HL-60 (cell line): ENCODE results near the gene QSOX2.

Experiments used
- GABPA ChIP-seq: IDR thresholded peaks from 2 replicates; pipeline ENCODE4 v1.6.1; 2012; ENCODE audit warnings: low read depth
- SPI1 ChIP-seq: IDR thresholded peaks from 2 replicates; pipeline ENCODE4 v1.6.1; 2012; ENCODE audit warnings: low read depth, mild to moderate bottlenecking, borderline replicate concordance
- TF ChIP-seq, protein P1 (sequence below): IDR thresholded peaks from one replicate; pipeline ENCODE4 v1.5.1; 2011; ENCODE audit warnings: low read length, control low read depth, inconsistent platforms; ENCODE audit not compliant: insufficient read depth

DNA sequence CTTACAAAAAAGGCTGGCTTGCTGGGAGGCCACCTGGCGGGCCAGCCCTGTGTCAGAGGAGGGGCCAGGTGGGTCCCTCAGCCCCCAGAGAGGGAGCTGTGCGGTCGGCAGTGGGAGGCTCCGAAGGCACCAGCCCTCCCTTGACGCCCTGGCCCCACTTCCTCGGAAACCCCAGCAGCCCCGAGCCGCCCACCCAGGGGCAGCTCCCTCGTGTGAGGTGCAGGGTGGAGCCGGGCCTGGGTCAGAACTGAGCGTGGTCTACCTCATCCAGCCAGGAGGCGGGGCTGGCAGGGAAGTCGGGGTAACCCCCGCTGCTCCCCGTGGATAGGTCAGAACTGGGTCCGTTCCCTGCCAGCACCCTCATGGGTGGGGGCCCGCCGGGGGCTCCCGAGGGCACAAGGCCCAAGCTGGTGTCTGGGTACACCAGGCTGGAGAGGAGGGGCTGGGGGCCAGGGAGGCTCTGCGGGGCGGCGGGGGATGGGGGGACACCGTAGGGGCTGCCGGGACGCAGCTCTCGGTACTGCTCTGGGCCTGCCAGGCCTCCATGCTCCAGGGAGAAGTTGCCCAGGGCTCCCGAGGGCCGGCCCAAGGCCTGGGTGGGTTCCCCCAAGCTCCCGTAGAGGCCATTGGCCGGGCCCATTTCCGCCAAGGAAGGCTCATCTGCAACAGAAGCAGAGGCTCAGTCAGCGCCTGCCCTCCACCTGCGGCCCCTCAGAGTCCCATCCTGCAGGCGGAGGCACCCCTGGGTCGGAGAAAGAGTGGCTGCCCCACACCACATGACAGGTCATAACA is 48.3 kb downstream of the QSOX2 start:
- TF ChIP-seq, protein P1, sequence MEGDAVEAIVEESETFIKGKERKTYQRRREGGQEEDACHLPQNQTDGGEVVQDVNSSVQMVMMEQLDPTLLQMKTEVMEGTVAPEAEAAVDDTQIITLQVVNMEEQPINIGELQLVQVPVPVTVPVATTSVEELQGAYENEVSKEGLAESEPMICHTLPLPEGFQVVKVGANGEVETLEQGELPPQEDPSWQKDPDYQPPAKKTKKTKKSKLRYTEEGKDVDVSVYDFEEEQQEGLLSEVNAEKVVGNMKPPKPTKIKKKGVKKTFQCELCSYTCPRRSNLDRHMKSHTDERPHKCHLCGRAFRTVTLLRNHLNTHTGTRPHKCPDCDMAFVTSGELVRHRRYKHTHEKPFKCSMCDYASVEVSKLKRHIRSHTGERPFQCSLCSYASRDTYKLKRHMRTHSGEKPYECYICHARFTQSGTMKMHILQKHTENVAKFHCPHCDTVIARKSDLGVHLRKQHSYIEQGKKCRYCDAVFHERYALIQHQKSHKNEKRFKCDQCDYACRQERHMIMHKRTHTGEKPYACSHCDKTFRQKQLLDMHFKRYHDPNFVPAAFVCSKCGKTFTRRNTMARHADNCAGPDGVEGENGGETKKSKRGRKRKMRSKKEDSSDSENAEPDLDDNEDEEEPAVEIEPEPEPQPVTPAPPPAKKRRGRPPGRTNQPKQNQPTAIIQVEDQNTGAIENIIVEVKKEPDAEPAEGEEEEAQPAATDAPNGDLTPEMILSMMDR: no peak
- TF ChIP-seq SPI1 (no peak), GABPA (no peak)
